AG09319 (cell line): ENCODE measurements around the gene TREM1.

Experiments used
- DNase-seq: peaks from one replicate; pipeline ENCODE4 v3.0.0-alpha.2; 2010; ENCODE audit warnings: low read depth; ENCODE audit errors: extremely low read depth
- CTCF ChIP-seq: IDR thresholded peaks from 2 replicates; pipeline ENCODE4 v1.5.1; 2011; ENCODE audit warnings: low read depth, mild to moderate bottlenecking, inconsistent platforms, low read length, moderate library complexity

TREM1 gene

GRCh38 chr6:41286544-41287346, at the start of gene TREM1:
Gene TREM1, minus strand, starts transcription at chr6:41286682. Its CDS starts 27 bp downstream, at chr6:41286655.
- TF ChIP-seq CTCF, result no peak
- no peak for DNase-seq

GRCh38 chr6:41335943-41336342, 49.5 kb upstream of the TREM1 start:
- no peak for DNase-seq
- TF ChIP-seq CTCF, result no peak

GRCh38 chr6:41335296-41335695, 48.8 kb upstream of the TREM1 start, which contains the start of gene NCR2:
Gene NCR2, plus strand, starts transcription at chr6:41335608. Its CDS starts 269 bp downstream, at chr6:41335877.
- TF ChIP-seq CTCF, result no peak
- DNase-seq, result no peak

GRCh38 chr6:41334482-41335040, 48.1 kb upstream of the TREM1 start:
- DNase-seq, result no peak

GRCh38 chr6:41332842-41333736, 46.6 kb upstream of the TREM1 start:
- no peak for DNase-seq
- TF ChIP-seq CTCF, result no peak

More at GRCh38 chr6:41334482-41335040, 48.1 kb upstream of the TREM1 start:
- TF ChIP-seq CTCF, result no peak

GRCh38 chr6:41332241-41332640, 45.8 kb upstream of the TREM1 start:
- no peak for DNase-seq
- TF ChIP-seq CTCF, result no peak
